Chondrocyte (in vitro differentiated cells): ENCODE results near the gene BBS9. TPM values are rescaled to one million over a fixed set of nuclear protein-coding genes. Genes with fewer than 3 reads are reported as not detected.

Experiments
- DNase-seq: peaks from one replicate; pipeline ENCODE4 v3.0.0; 2021; ENCODE audit warnings: mixed read lengths, low spot score
- H3K27ac Mint-ChIP-seq: one replicate; pipeline ENCODE4 v1.8.0; 2021; ENCODE audit warnings: mild to moderate bottlenecking, moderate library complexity, mixed read lengths; ENCODE audit not compliant: unreplicated experiment
- H3K27me3 Mint-ChIP-seq: 2 replicates; pipeline ENCODE4 v1.8.0; 2021; ENCODE audit warnings: low read depth, mixed read lengths
- H3K36me3 Mint-ChIP-seq: 2 replicates; pipeline ENCODE4 v1.8.0; 2021; ENCODE audit warnings: low read depth, mixed read lengths
- H3K4me1 Mint-ChIP-seq: 2 replicates; pipeline ENCODE4 v1.8.0; 2021; ENCODE audit warnings: low read depth, mild to moderate bottlenecking, mixed read lengths
- H3K4me3 Mint-ChIP-seq: one replicate; pipeline ENCODE4 v1.8.0; 2021; ENCODE audit warnings: mild to moderate bottlenecking, moderate library complexity, mixed read lengths; ENCODE audit not compliant: unreplicated experiment
- H3K9me3 Mint-ChIP-seq: 2 replicates; pipeline ENCODE4 v1.8.0; 2021; ENCODE audit warnings: low read depth, mixed read lengths
- total RNA-seq: library from RNA; stranded (reverse); gene quantifications from 3 replicates; pipeline ENCODE4 v1.2.1, GENCODE V29; 2021
- TF ChIP-seq, protein P1 (sequence below): fragments of 200-600 bp; sonication (generic); IDR thresholded peaks from 2 replicates; pipeline ENCODE4 v1.5.0; 2021; ENCODE audit warnings: antibody characterized with exemption, mild to moderate bottlenecking, moderate library complexity

The BBS9 gene
- total RNA-seq, 1 donor from 2014 or later: 16.5 TPM

DNA sequence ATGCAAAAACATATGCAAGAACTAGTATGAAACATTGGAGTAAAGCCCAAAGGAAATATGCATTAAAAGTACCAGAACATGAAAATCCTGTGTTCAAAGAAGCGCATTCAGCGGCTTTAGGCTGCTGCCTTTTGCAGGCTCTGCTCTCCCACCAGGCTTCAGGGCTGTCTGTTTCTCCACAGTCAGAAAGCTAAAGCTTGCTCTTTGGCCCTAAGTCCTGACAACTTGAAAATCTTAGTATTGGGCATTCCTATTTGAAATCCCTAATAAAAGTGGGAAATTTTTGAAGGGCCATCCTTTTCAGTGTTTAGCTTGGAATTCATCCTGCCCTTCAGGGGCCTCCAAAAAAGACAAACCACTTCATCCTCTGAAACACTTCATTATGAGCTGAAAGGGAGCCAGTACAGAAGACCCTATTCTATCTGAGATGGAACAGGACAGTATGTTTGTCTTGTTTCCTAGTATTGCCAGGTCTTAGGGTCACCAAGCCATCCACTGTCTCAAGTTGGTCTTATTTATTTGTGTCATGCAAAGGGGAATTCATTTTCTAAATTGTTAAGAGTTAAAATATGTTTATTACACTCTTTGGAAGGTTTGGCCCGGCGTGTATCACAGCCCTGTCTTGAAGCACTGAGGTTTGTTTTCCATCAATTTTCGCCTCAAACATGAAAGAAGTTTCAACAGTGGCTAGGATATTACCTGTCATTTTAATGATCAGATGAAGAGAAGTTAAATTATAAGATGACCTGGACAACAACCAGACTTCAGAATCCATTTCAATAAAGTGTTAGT, 449.7 kb downstream of the BBS9 start:
- Mint-ChIP-seq H3K4me1 (no peaks in the 10 kb centered on the region), H3K4me3 (no peak overlapping the region), H3K36me3 (peaks cover 5% of the 10 kb centered on the region), H3K9me3 (peaks cover 15% of the 10 kb centered on the region), H3K27ac (no peak overlapping the region), H3K27me3 (no peaks in the 10 kb centered on the region)
- TF ChIP-seq, protein P1, sequence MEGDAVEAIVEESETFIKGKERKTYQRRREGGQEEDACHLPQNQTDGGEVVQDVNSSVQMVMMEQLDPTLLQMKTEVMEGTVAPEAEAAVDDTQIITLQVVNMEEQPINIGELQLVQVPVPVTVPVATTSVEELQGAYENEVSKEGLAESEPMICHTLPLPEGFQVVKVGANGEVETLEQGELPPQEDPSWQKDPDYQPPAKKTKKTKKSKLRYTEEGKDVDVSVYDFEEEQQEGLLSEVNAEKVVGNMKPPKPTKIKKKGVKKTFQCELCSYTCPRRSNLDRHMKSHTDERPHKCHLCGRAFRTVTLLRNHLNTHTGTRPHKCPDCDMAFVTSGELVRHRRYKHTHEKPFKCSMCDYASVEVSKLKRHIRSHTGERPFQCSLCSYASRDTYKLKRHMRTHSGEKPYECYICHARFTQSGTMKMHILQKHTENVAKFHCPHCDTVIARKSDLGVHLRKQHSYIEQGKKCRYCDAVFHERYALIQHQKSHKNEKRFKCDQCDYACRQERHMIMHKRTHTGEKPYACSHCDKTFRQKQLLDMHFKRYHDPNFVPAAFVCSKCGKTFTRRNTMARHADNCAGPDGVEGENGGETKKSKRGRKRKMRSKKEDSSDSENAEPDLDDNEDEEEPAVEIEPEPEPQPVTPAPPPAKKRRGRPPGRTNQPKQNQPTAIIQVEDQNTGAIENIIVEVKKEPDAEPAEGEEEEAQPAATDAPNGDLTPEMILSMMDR: no peak
- no peak for DNase-seq

GRCh38 chr7:33579673-33579960, 450.3 kb downstream of the BBS9 start:
- H3K4me1 Mint-ChIP-seq: no peaks in the 10 kb centered on the region
- DNase-seq: no peak
- H3K27ac Mint-ChIP-seq: no peak overlapping the region
- TF ChIP-seq, protein P1: no peak
- H3K9me3 Mint-ChIP-seq: peaks cover 15% of the 10 kb centered on the region
- no peaks in the 10 kb centered on the region for H3K27me3 Mint-ChIP-seq
- H3K36me3 Mint-ChIP-seq: peaks cover 5% of the 10 kb centered on the region
- no peak overlapping the region for H3K4me3 Mint-ChIP-seq

DNA sequence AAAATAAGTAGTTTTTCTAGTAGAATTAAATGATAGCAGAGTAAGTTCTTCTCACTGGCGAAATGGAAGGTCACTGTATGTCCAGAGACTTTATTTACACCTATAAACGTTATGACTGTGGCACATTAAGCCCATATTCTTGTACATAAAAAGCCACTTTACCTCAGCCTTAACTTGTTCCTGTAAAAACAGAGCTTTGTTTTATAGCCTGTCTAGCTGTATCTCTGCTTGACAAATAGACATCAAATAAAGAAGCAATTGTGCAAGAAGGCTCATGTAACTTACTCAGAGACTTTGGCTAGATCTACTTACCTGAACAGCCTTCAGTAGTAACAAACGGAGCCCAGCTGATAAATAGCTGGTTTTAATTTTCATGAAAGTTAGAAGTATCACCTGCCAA, 451.9 kb downstream of the BBS9 start:
- H3K27ac Mint-ChIP-seq: no peak overlapping the region
- peaks cover 13% of the 10 kb centered on the region for H3K9me3 Mint-ChIP-seq
- no peaks in the 10 kb centered on the region for H3K4me1 Mint-ChIP-seq
- peaks cover under 1% of the 10 kb centered on the region for H3K36me3 Mint-ChIP-seq
- TF ChIP-seq, protein P1: no peak
- H3K27me3 Mint-ChIP-seq: no peaks in the 10 kb centered on the region
- H3K4me3 Mint-ChIP-seq: no peak overlapping the region
- DNase-seq: no peak

GRCh38 chr7:33582104-33582503, 452.7 kb downstream of the BBS9 start:
- Mint-ChIP-seq H3K4me1 (no peaks in the 10 kb centered on the region), H3K9me3 (peaks cover 7% of the 10 kb centered on the region)

DNA sequence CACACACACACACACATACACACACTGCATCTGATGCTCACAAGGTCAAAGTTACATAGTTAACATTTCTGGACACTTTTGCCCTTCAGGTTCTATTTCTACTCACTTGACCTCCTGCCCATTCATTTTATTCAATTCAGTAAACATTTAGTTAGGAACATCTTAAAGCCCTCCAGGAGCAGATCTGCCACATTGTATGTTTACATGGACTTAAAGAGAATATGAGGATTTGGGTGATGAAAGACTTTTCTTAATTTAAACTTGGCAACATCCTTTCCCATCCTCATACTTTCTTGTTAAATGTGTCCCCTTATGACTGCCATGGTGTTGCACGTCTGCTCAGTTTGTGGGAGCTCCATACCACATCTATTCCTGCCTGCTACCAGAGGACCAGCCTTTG, 453.2 kb downstream of the BBS9 start:
- Mint-ChIP-seq H3K27me3 (no peaks in the 10 kb centered on the region), H3K9me3 (peaks cover 2% of the 10 kb centered on the region), H3K27ac (no peak overlapping the region), H3K36me3 (no peaks in the 10 kb centered on the region), H3K4me3 (no peak overlapping the region), H3K4me1 (no peaks in the 10 kb centered on the region)
- no peak for DNase-seq
- TF ChIP-seq, protein P1: no peak

More at GRCh38 chr7:33582104-33582503, 452.7 kb downstream of the BBS9 start:
- DNase-seq: no peak
- Mint-ChIP-seq H3K4me3 (no peak overlapping the region), H3K36me3 (no peaks in the 10 kb centered on the region), H3K27me3 (no peaks in the 10 kb centered on the region), H3K27ac (no peak overlapping the region)
- TF ChIP-seq, protein P1: no peak
